ENCODE results near the gene VGLL4. TPM values are rescaled to one million over a fixed set of nuclear protein-coding genes. Genes with fewer than 3 reads are reported as not detected.
"Not testable (repeated sequence)": the region's sequence is repeated elsewhere in the genome, so short reads cannot be mapped to it uniquely, and the experiment has no call there.

The VGLL4 gene
- total RNA-seq, 1 donor: 94.2 TPM

- DNase-seq (ENCODE audit: low read depth): peak; percentile 98
Observed at GRCh38 chr3:11530153-11530721, 113.5 kb downstream of the VGLL4 start.

GRCh38 chr3:11529281-11529680 is 114.4 kb downstream of the VGLL4 start:
- H3K4me3 ChIP-seq (ENCODE audit: low read depth, low read length): no peak overlapping the region
- TF ChIP-seq, protein P1, sequence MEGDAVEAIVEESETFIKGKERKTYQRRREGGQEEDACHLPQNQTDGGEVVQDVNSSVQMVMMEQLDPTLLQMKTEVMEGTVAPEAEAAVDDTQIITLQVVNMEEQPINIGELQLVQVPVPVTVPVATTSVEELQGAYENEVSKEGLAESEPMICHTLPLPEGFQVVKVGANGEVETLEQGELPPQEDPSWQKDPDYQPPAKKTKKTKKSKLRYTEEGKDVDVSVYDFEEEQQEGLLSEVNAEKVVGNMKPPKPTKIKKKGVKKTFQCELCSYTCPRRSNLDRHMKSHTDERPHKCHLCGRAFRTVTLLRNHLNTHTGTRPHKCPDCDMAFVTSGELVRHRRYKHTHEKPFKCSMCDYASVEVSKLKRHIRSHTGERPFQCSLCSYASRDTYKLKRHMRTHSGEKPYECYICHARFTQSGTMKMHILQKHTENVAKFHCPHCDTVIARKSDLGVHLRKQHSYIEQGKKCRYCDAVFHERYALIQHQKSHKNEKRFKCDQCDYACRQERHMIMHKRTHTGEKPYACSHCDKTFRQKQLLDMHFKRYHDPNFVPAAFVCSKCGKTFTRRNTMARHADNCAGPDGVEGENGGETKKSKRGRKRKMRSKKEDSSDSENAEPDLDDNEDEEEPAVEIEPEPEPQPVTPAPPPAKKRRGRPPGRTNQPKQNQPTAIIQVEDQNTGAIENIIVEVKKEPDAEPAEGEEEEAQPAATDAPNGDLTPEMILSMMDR (IDR thresholded peaks at IDR 0.05; ENCODE audit: insufficient read depth, low read length): no peak
- DNase-seq (ENCODE audit: low read depth): no peak

More at GRCh38 chr3:11530153-11530721, 113.5 kb downstream of the VGLL4 start:
- TF ChIP-seq, protein P1 (IDR thresholded peaks at IDR 0.05; ENCODE audit: insufficient read depth, low read length): peak; percentile 39
- H3K4me3 ChIP-seq (ENCODE audit: low read depth, low read length): no peak overlapping the region

- H3K4me3 ChIP-seq (ENCODE audit: low read depth, low read length); DNase-seq (ENCODE audit: low read depth): not testable (repeated sequence)
Observed at GRCh38 chr3:11526121-11526520, 117.6 kb downstream of the VGLL4 start.

GRCh38 chr3:11523572-11524101 is 120.1 kb downstream of the VGLL4 start:
- no peak overlapping the region for H3K4me3 ChIP-seq (ENCODE audit: low read depth, low read length)
- TF ChIP-seq, protein P1 (IDR thresholded peaks at IDR 0.05; ENCODE audit: insufficient read depth, low read length): no peak
- no peak for DNase-seq (ENCODE audit: low read depth)

DNA sequence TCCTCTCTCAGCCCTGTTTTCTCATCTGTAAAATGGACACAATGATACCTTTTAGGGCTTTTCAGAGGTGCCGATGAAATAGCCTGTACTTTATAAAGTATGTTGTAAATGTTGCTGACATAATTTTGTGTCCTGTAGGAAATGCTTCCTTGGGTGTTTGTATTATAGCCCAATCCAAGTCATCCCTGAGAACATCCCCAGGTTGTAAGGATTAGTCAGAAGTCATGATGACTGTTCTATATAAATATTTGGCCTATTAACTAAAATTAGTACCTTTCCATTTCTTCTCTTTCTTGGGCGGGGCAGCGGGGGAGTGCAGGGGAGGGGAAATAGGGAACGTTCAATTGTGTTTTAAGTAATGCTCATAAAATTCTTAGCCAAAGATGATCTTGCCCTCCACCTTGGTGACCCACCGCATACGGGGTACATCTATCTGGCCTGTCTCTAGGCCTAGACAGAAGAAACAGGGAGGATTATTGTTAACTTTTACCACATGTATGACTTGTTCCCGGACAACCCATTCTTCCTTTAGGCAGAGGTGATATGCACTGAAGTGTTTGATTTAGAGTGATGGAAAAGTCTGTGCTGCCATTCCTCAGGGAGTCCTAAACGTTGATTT is 120.7 kb downstream of the VGLL4 start:
- H3K4me3 ChIP-seq (ENCODE audit: low read depth, low read length): no peak overlapping the region
- DNase-seq (ENCODE audit: low read depth): no peak
- TF ChIP-seq, protein P1 (IDR thresholded peaks at IDR 0.05; ENCODE audit: insufficient read depth, low read length): no peak

- H3K4me3 ChIP-seq (ENCODE audit: low read depth, low read length): no peak overlapping the region
- no peak for DNase-seq (ENCODE audit: low read depth)
- TF ChIP-seq, protein P1 (IDR thresholded peaks at IDR 0.05; ENCODE audit: insufficient read depth, low read length): no peak
Observed at GRCh38 chr3:11522398-11522715, 121.4 kb downstream of the VGLL4 start.

DNA sequence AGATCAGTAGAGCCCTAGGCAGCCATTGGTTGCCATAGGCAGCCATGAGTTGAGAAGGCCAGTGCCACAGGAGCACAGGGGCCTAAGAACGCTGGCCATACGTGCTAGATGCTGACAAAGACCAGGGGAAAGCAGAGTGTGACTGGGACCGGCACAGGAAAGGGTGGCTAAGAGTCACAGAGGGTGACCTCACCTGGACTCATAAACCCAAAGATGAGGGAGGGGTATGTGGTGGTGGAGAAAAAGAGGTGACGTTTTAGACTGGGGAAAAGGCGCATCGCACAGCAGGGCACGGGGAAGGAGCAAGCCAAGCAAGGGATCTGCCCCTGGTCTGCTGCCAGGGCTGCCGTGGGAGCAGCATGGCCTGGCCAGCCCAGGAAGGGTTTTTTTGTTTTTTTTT is 122.5 kb downstream of the VGLL4 start:
- TF ChIP-seq, protein P1 (IDR thresholded peaks at IDR 0.05; ENCODE audit: insufficient read depth, low read length): no peak
- DNase-seq (ENCODE audit: low read depth): no peak
- no peak overlapping the region for H3K4me3 ChIP-seq (ENCODE audit: low read depth, low read length)
